Neural progenitor cell (in vitro differentiated cells): ENCODE measurements around the gene C22orf23. TPM values are rescaled to one million over a fixed set of nuclear protein-coding genes. Genes with fewer than 3 reads are reported as not detected.

Experiments
- DNase-seq: peaks from one replicate; pipeline ENCODE4 v3.0.0-alpha.2; 2016; ENCODE audit warnings: low spot score
- H2AFZ ChIP-seq: fragments of 200-600 bp; sonication (generic); replicated peaks from 2 replicates; pipeline ENCODE4 v1.6.1; 2016; ENCODE audit warnings: antibody characterized with exemption
- H3F3A ChIP-seq: fragments of 200-600 bp; sonication (generic); 2 replicates; pipeline ENCODE4 v1.6.1; 2016; ENCODE audit warnings: antibody characterized with exemption, low read depth
- H3K27ac ChIP-seq: fragments of 200-600 bp; sonication (generic); 2 replicates; pipeline ENCODE4 v1.5.1; 2016; ENCODE audit warnings: mild to moderate bottlenecking
- H3K27me3 ChIP-seq: fragments of 200-600 bp; sonication (generic); 2 replicates; pipeline ENCODE4 v1.6.1; 2016; ENCODE audit warnings: mild to moderate bottlenecking, moderate library complexity
- H3K36me3 ChIP-seq: fragments of 200-600 bp; sonication (generic); 2 replicates; pipeline ENCODE4 v1.5.1; 2016
- H3K4me1 ChIP-seq: fragments of 200-600 bp; sonication (generic); 2 replicates; pipeline ENCODE4 v1.6.1; 2016; ENCODE audit warnings: mixed run types
- H3K4me2 ChIP-seq: fragments of 200-600 bp; sonication (generic); 2 replicates; pipeline ENCODE4 v1.6.1; 2016
- H3K4me3 ChIP-seq: fragments of 200-600 bp; sonication (generic); 2 replicates; pipeline ENCODE4 v1.5.1; 2016
- H3K79me2 ChIP-seq: fragments of 200-600 bp; sonication (generic); 2 replicates; pipeline ENCODE4 v1.6.1; 2016; ENCODE audit warnings: low read depth
- H3K9ac ChIP-seq: fragments of 200-600 bp; sonication (generic); 2 replicates; pipeline ENCODE4 v1.6.1; 2016
- H3K9me3 ChIP-seq: fragments of 200-600 bp; sonication (generic); 2 replicates; pipeline ENCODE4 v1.5.1; 2016; ENCODE audit warnings: low read depth
- H4K20me1 ChIP-seq: fragments of 200-600 bp; sonication (generic); 2 replicates; pipeline ENCODE4 v1.6.1; 2016; ENCODE audit warnings: low read depth
- H3K27ac Mint-ChIP-seq: 3 replicates; pipeline ENCODE4 v1.8.0; 2021; ENCODE audit warnings: mixed read lengths
- H3K27me3 Mint-ChIP-seq: 2 replicates; pipeline ENCODE4 v1.8.0; 2022; ENCODE audit warnings: low read depth, mild to moderate bottlenecking, inconsistent platforms, moderate library complexity, mixed read lengths; ENCODE audit not compliant: insufficient read depth
- H3K36me3 Mint-ChIP-seq: 3 replicates; pipeline ENCODE4 v1.8.0; 2021; ENCODE audit warnings: mixed read lengths
- H3K4me1 Mint-ChIP-seq: 3 replicates; pipeline ENCODE4 v1.8.0; 2021; ENCODE audit warnings: mixed read lengths
- H3K4me3 Mint-ChIP-seq: 3 replicates; pipeline ENCODE4 v1.8.0; 2021; ENCODE audit warnings: mild to moderate bottlenecking, moderate library complexity, mixed read lengths
- H3K9me3 Mint-ChIP-seq: 3 replicates; pipeline ENCODE4 v1.8.0; 2020; ENCODE audit warnings: mixed read lengths
- CTCF ChIP-seq: fragments of 200-600 bp; sonication (generic); IDR thresholded peaks from 2 replicates; pipeline ENCODE4 v1.5.1; 2017; ENCODE audit warnings: antibody characterized with exemption, mild to moderate bottlenecking
- EZH2 ChIP-seq: fragments of 200-600 bp; sonication (generic); IDR thresholded peaks from 2 replicates; pipeline ENCODE4 v1.6.1; 2017; ENCODE audit warnings: antibody characterized with exemption, mild to moderate bottlenecking, moderate library complexity
- EZH2phosphoT487 ChIP-seq: fragments of 200-600 bp; sonication (generic); IDR thresholded peaks from 2 replicates; pipeline ENCODE4 v1.6.1; 2017; ENCODE audit warnings: antibody characterized with exemption
- total RNA-seq: library from RNA; depleted of rRNA; stranded (reverse); fragments of >200 nt; gene quantifications from 2 replicates; pipeline ENCODE4 v1.2.3, GENCODE V29; 2015; ENCODE audit warnings: low replicate concordance

C22orf23 gene
- total RNA-seq, 1 donor from 2014 or later, result 0.26 TPM

GRCh38 chr22:37910890-37911672 is 42.3 kb downstream of the C22orf23 start:
- H3K4me2 ChIP-seq, result peak overlapping the region; percentile 31
- H3K4me1 ChIP-seq, result peaks cover 28% of the 10 kb centered on the region
- peaks cover 5% of the 10 kb centered on the region for H3K36me3 Mint-ChIP-seq
- H3K9me3 Mint-ChIP-seq, result no peaks in the 10 kb centered on the region
- peak; percentile 36 for DNase-seq
- H3K27ac Mint-ChIP-seq, result peak overlapping the region; percentile 50
- H3K79me2 ChIP-seq, result peaks cover 6% of the 10 kb centered on the region
- peaks cover 27% of the 10 kb centered on the region for H4K20me1 ChIP-seq
- no peaks in the 10 kb centered on the region for H3K27me3 ChIP-seq
- peaks cover 41% of the 10 kb centered on the region for H3K4me1 Mint-ChIP-seq
- peaks cover 9% of the 10 kb centered on the region for H3F3A ChIP-seq
- no peak overlapping the region for H3K4me3 Mint-ChIP-seq
- H3K4me3 ChIP-seq, result no peak overlapping the region
- H3K36me3 ChIP-seq, result no peaks in the 10 kb centered on the region
- H3K9me3 ChIP-seq, result no peaks in the 10 kb centered on the region
- peaks cover 2% of the 10 kb centered on the region for H3K27me3 Mint-ChIP-seq
- peak overlapping the region; percentile 14 for H3K27ac ChIP-seq
- no peak overlapping the region for H2AFZ ChIP-seq
- no peak overlapping the region for H3K9ac ChIP-seq
- TF ChIP-seq EZH2, result no peak
- no peak for TF ChIP-seq CTCF
- TF ChIP-seq EZH2phosphoT487, result no peak

- Mint-ChIP-seq H3K27ac (no peak overlapping the region), H3K4me1 (peaks cover 49% of the 10 kb centered on the region)
- H3K79me2 ChIP-seq, result peaks cover 6% of the 10 kb centered on the region
These were observed 43.6 kb downstream of the C22orf23 start for GRCh38 chr22:37909766-37910165.

GRCh38 chr22:37907036-37907954 is 46.1 kb downstream of the C22orf23 start:
- Mint-ChIP-seq H3K9me3 (no peaks in the 10 kb centered on the region), H3K27me3 (no peaks in the 10 kb centered on the region), H3K27ac (peak overlapping the region; percentile 7), H3K4me1 (peaks cover 49% of the 10 kb centered on the region), H3K4me3 (peak overlapping the region; percentile 85), H3K36me3 (peaks cover 4% of the 10 kb centered on the region)
- Histone ChIP-seq H3K79me2 (peaks cover 6% of the 10 kb centered on the region), H3K27me3 (no peaks in the 10 kb centered on the region), H4K20me1 (peaks cover 27% of the 10 kb centered on the region), H3K9me3 (no peaks in the 10 kb centered on the region), H3K9ac (no peak overlapping the region), H3K4me3 (peak overlapping the region; percentile 80), H3K4me1 (peaks cover 33% of the 10 kb centered on the region), H3K4me2 (peak overlapping the region; percentile 97), H3K36me3 (no peaks in the 10 kb centered on the region), H3F3A (peaks cover 24% of the 10 kb centered on the region), H3K27ac (no peak overlapping the region), H2AFZ (no peak overlapping the region)
- DNase-seq, result no peak
- TF ChIP-seq CTCF (no peak), EZH2phosphoT487 (no peak), EZH2 (no peak)

More at GRCh38 chr22:37909766-37910165, 43.6 kb downstream of the C22orf23 start:
- Histone ChIP-seq H3K27me3 (no peaks in the 10 kb centered on the region), H3K36me3 (no peaks in the 10 kb centered on the region), H3K4me1 (peaks cover 33% of the 10 kb centered on the region), H2AFZ (no peak overlapping the region), H4K20me1 (peaks cover 27% of the 10 kb centered on the region), H3K27ac (no peak overlapping the region), H3K9me3 (no peaks in the 10 kb centered on the region), H3F3A (peaks cover 20% of the 10 kb centered on the region), H3K4me2 (no peak overlapping the region), H3K4me3 (no peak overlapping the region), H3K9ac (no peak overlapping the region)
- peaks cover 2% of the 10 kb centered on the region for H3K27me3 Mint-ChIP-seq
- H3K36me3 Mint-ChIP-seq, result peaks cover 5% of the 10 kb centered on the region
- no peak for DNase-seq
- TF ChIP-seq EZH2, result no peak
- no peak for TF ChIP-seq CTCF
- no peaks in the 10 kb centered on the region for H3K9me3 Mint-ChIP-seq
- H3K4me3 Mint-ChIP-seq, result peak overlapping the region; percentile 56
